Adrenal gland (tissue), 12 donors: Measurements from ENCODE around the gene AMOT. TPM values are rescaled to one million over a fixed set of nuclear protein-coding genes. Genes with fewer than 3 reads are reported as not detected.

Source experiments
- DNase-seq, 7 donors: peaks; one replicate each; pipeline ENCODE4 v3.0.0-alpha.2; 2019 to 2020
- H3K27ac ChIP-seq, 5 donors: fragments of 200-600 bp; sonication (generic) in 4 of 5; 1 replicate in 3 of 5; 2 replicates in 2 of 5; pipeline versions ENCODE4 v1.5.1 to v1.8.0; 2016 to 2020; ENCODE audit warnings: mild to moderate bottlenecking in 1 of 5
- H3K27me3 ChIP-seq: fragments of 200-600 bp; 2 replicates; pipeline ENCODE4 v1.8.0; 2021
- H3K36me3 ChIP-seq, 2 donors: fragments of 200-600 bp; replicated peaks in 1 of 2; 1 replicate in 1 of 2; 2 replicates in 1 of 2; pipeline versions ENCODE4 v1.5.1 to v1.8.0; 2018 to 2022
- H3K4me1 ChIP-seq, 2 donors: fragments of 200-600 bp; replicated peaks in 1 of 2; 1 replicate in 1 of 2; 2 replicates in 1 of 2; pipeline versions ENCODE4 v1.5.1 to v1.8.0; 2018 to 2021
- H3K4me3 ChIP-seq, 4 donors: fragments of 200-600 bp; sonication (generic) in 3 of 4; one replicate each; pipeline ENCODE4 v1.5.1; 2016 to 2018
- H3K9me3 ChIP-seq, 3 donors: fragments of 200-600 bp; sonication (generic) in 1 of 3; replicated peaks in 1 of 3; 1 replicate in 2 of 3; 2 replicates in 1 of 3; pipeline versions ENCODE4 v1.5.1 to v1.8.0; 2016 to 2021
- POLR2A ChIP-seq, 2 donors: fragments of 450-650 bp; IDR thresholded peaks; one replicate each; pipeline ENCODE4 v1.6.1; 2017; ENCODE audit warnings: antibody characterized with exemption in 2 of 2, mild to moderate bottlenecking in 2 of 2, moderate library complexity in 1 of 2
- WGBS, 4 donors: extraction: QIAGEN DNeasy Blood & Tissue Kit in 2 of 4; methylation state at CpG; one replicate each; pipeline versions ENCODE4 v1.1.5 to v1.1.7; 2013 to 2017; 5-methylcytosine and 5-hydroxymethylcytosine counted together
- intact Hi-C, 2 donors: fragments of 100-400 bp; cut with DNase I; formaldehyde crosslinking; loops; one replicate each; pipeline versions ENCODE4 v1.14.1 to v1.15.0; 2022 to 2023
- polyA plus RNA-seq, 3 donors: library from polyadenylated mRNA; stranded (reverse); fragments of 200-250 nt in 2 of 3; fragments of 350-450 nt in 1 of 3; fragmentation: Illumina TruSeq in 1 of 3; extraction: RNeasy Lipid Tissue Mini Kit (QIAGEN cat#74804) in 1 of 3; gene quantifications; one replicate each; pipeline ENCODE4 v1.2.3, GENCODE V29; 2013 to 2014
- total RNA-seq, 9 donors: library from RNA; depleted of rRNA in 4 of 9; stranded (reverse); fragments of >200 nt in 4 of 9; fragments of 120-200 nt in 1 of 9; fragmentation: NEBNext Ultra II Directional in 1 of 9; extraction: Animal tissue kit (Norgen Biotek cat#: 25700) in 1 of 9; gene quantifications; one replicate each; pipeline versions ENCODE4 v1.1.0 to v1.2.4, GENCODE V29; 2013 to 2023
- TF ChIP-seq, protein P1 (sequence below), 6 experiments: fragments of 450-650 bp in 4 of 6; fragments of 200-600 bp in 2 of 6; sonication (generic) in 1 of 6; IDR thresholded peaks; 1 replicate in 5 of 6; 2 replicates in 1 of 6; pipeline versions ENCODE4 v1.5.1 to v1.8.0; 2016 to 2021; ENCODE audit warnings: antibody characterized with exemption in 6 of 6, mild to moderate bottlenecking in 2 of 6, moderate library complexity in 1 of 6
- donor health status: healthy with polysubstance abuse.
- donor health status: Bipolar disorder and iron deficiency.
- donor health status: DM: yes; HTN: yes; CAD: no.
- donor health status: DM: no; HTN: no; CAD: no.
- donor health status: DM: no; HTN: no; CAD: no.
- donor health status: DM: yes; HTN: yes; CAD: no.

AMOT gene
- total and polyA plus RNA-seq, 12 donors = 0.61 to 11.7 (median 5.6) TPM

DNA sequence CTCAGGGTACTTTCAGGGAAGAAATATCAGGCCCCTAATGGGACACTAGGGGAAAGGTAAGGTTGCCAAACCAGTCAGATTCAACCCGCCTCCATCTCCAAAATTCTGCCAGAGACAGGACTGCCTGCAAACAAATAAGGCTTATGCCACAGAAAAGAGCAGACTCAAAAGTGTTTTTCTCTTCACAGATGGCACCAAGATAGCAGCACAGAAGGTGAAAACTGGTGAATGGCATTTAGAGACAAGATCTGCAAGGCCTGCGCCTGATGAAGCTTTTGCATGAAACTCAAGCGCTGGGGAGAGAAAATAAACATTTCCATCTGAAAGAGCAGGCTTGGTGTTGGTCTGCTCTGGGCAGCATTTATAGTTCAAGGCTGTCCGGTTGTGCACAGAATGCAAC lies 27.9 kb downstream of the AMOT start:
- no peak for DNase-seq
- Histone ChIP-seq H3K9me3 (no peaks in the 10 kb centered on the region), H3K36me3 (no peaks in the 10 kb centered on the region), H3K4me1 (no peaks in the 10 kb centered on the region), H3K4me3 (no peak overlapping the region), H3K27me3 (no peaks in the 10 kb centered on the region), H3K27ac (no peak overlapping the region)
- intact Hi-C loops = no loop called here
- TF ChIP-seq POLR2A (IDR thresholded peaks at IDR 0.05) = no peak
- TF ChIP-seq, protein P1, sequence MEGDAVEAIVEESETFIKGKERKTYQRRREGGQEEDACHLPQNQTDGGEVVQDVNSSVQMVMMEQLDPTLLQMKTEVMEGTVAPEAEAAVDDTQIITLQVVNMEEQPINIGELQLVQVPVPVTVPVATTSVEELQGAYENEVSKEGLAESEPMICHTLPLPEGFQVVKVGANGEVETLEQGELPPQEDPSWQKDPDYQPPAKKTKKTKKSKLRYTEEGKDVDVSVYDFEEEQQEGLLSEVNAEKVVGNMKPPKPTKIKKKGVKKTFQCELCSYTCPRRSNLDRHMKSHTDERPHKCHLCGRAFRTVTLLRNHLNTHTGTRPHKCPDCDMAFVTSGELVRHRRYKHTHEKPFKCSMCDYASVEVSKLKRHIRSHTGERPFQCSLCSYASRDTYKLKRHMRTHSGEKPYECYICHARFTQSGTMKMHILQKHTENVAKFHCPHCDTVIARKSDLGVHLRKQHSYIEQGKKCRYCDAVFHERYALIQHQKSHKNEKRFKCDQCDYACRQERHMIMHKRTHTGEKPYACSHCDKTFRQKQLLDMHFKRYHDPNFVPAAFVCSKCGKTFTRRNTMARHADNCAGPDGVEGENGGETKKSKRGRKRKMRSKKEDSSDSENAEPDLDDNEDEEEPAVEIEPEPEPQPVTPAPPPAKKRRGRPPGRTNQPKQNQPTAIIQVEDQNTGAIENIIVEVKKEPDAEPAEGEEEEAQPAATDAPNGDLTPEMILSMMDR (IDR thresholded peaks at IDR 0.05) = no peak
- 72 to 100% (median 88%) methylated on average over 1 to 4 of the region's 4 CpGs for WGBS, 4 donors

DNA sequence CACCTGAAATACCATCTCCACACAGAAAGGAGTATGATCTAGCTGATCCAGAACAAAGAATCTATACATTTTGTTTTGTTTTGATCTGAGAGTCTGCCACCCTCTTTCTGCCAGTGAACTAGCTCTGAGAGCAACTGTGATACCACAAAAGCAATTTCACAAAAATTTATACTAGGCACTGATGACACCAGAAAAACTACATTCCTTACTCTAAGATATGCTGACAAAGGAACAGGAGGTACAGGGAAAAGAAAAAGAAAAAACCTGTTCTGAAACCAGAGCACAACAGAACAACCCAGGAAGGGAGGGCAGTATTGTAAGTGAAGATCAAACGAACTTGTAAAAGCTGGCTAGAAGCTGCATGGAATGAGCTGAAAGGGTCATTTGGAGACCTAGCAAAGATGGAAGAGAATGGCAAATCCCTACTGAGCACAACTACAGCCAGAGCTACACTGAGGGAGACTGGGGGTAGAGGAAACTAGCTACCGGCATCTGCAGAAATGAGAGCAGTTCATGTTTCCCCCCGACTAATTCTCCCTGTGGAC lies 31.9 kb downstream of the AMOT start:
- no peak overlapping the region for H3K27ac ChIP-seq
- intact Hi-C loops = no loop called here
- no peaks in the 10 kb centered on the region for H3K4me1 ChIP-seq
- DNase-seq = no peak
- H3K36me3 ChIP-seq = no peaks in the 10 kb centered on the region
- TF ChIP-seq, protein P1 (IDR thresholded peaks at IDR 0.05) = no peak
- TF ChIP-seq POLR2A (IDR thresholded peaks at IDR 0.05) = no peak
- no peaks in the 10 kb centered on the region for H3K9me3 ChIP-seq
- H3K27me3 ChIP-seq = peaks cover 4% of the 10 kb centered on the region
- WGBS, 4 donors = 72 to 90% (median 82%) methylated on average over 3 of the region's 3 CpGs
- H3K4me3 ChIP-seq = no peak overlapping the region

DNA sequence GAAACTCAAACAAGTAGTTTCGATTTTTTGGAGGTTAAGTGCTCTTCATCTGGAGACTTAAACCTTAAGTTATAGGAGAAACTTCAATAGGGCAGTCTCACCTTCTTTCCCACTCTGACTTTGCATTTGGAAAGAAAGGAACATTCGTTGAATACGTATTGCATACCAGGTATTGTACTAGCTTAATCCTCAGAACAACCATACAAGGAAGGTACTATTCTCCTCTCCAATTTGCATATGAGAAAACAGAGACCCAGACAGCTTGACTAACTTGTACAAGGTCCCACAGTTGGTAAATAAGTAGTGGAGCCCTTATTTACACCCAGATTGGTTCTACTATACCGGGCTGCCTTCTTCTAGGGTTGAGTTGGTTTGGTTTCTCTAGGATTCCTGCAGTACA lies 32.6 kb downstream of the AMOT start:
- Histone ChIP-seq H3K9me3 (no peaks in the 10 kb centered on the region), H3K27ac (no peak overlapping the region), H3K4me3 (no peak overlapping the region), H3K36me3 (no peaks in the 10 kb centered on the region), H3K4me1 (no peaks in the 10 kb centered on the region), H3K27me3 (peaks cover 4% of the 10 kb centered on the region)
- no peak for TF ChIP-seq POLR2A (IDR thresholded peaks at IDR 0.05)
- TF ChIP-seq, protein P1 (IDR thresholded peaks at IDR 0.05) = no peak
- WGBS, 4 donors = 53 to 90% (median 76%) methylated on average over 4 of the region's 4 CpGs
- no peak for DNase-seq
- intact Hi-C loops = no loop called here

DNA sequence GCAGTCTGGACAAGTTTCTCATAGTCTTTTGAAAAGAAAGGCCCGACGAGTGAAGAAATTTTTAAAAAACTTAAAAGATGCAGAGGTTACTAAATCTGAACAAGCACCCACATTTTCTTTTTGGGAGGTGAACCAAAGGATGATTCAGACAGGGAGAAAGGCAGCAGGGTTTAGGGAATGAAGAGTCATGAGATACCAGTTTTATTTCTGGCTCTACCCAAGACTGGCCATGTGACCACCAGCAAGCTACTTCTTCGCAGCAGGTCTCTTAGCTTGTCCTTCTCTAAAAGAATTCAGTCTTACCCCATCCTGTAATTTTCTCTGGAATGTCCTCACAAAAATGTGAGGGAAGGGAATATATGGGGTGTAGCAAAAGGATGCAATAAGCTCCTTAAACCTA lies 37.6 kb downstream of the AMOT start:
- H3K27me3 ChIP-seq = peaks cover 4% of the 10 kb centered on the region
- no peaks in the 10 kb centered on the region for H3K36me3 ChIP-seq
- DNase-seq = no peak
- no peak for TF ChIP-seq POLR2A (IDR thresholded peaks at IDR 0.05)
- TF ChIP-seq, protein P1 (IDR thresholded peaks at IDR 0.05) = no peak
- H3K9me3 ChIP-seq = no peaks in the 10 kb centered on the region
- no peak overlapping the region for H3K4me3 ChIP-seq
- no peak overlapping the region for H3K27ac ChIP-seq
- WGBS, 4 donors = 85 to 98% (median 94%) methylated on average over 3 of the region's 3 CpGs
- no peaks in the 10 kb centered on the region for H3K4me1 ChIP-seq
- intact Hi-C loops = no loop called here
